Tibial nerve (tissue), 4 donors: ENCODE measurements around the gene COPA. TPM values are rescaled to one million over a fixed set of nuclear protein-coding genes. Genes with fewer than 3 reads are reported as not detected.
A peak's percentile ranks its signal among the peaks of the same experiment; 100 is the strongest.

Experiments
- DNase-seq, 2 donors: peaks; one replicate each; pipeline ENCODE4 v3.0.0-alpha.2; 2019; ENCODE audit warnings: low spot score in 2 of 2
- H3K27ac ChIP-seq, 4 donors: fragments of 200-600 bp; sonication (generic) in 3 of 4; one replicate each; pipeline ENCODE4 v1.5.1; 2017 to 2019; ENCODE audit warnings: mild to moderate bottlenecking in 1 of 4
- H3K27me3 ChIP-seq, 2 donors: fragments of 200-600 bp; sonication (generic) in 1 of 2; one replicate each; pipeline versions ENCODE4 v1.5.1 to v1.6.0; 2017 to 2019
- H3K36me3 ChIP-seq, 3 donors: fragments of 200-600 bp; sonication (generic); one replicate each; pipeline ENCODE4 v1.5.1; 2018 to 2019
- H3K4me1 ChIP-seq, 4 donors: fragments of 200-600 bp; sonication (generic) in 3 of 4; one replicate each; pipeline ENCODE4 v1.5.1; 2017 to 2019
- H3K4me3 ChIP-seq, 4 donors: fragments of 200-600 bp; sonication (generic) in 3 of 4; one replicate each; pipeline ENCODE4 v1.5.1; 2017 to 2019; ENCODE audit warnings: mild to moderate bottlenecking in 1 of 4, moderate library complexity in 1 of 4
- H3K9me3 ChIP-seq, 4 donors: fragments of 200-600 bp; sonication (generic) in 3 of 4; one replicate each; pipeline ENCODE4 v1.5.1; 2017 to 2019
- EP300 ChIP-seq, 2 donors: sonication (generic); formaldehyde crosslinking; IDR thresholded peaks; one replicate each; pipeline ENCODE4 v1.6.1; 2017; ENCODE audit warnings: antibody characterized with exemption in 2 of 2, mild to moderate bottlenecking in 1 of 2
- POLR2A ChIP-seq, 2 donors: fragments of 450-650 bp; IDR thresholded peaks; one replicate each; pipeline ENCODE4 v1.6.1; 2017; ENCODE audit warnings: antibody characterized with exemption in 2 of 2, mild to moderate bottlenecking in 2 of 2, moderate library complexity in 2 of 2
- WGBS, 2 donors: methylation state at CpG; one replicate each; pipeline ENCODE4 v1.1.5; 2018; 5-methylcytosine and 5-hydroxymethylcytosine counted together
- total RNA-seq, 4 donors: library from RNA; depleted of rRNA; stranded (reverse); fragments of >200 nt; gene quantifications; one replicate each; pipeline ENCODE4 v1.1.0, GENCODE V29; 2016
- TF ChIP-seq, protein P1 (sequence below), 5 experiments: fragments of 200-600 bp in 3 of 5; fragments of 450-650 bp in 2 of 5; sonication (generic) in 3 of 5; IDR thresholded peaks; one replicate each; pipeline ENCODE4 v1.5.1; 2016 to 2019; ENCODE audit warnings: antibody characterized with exemption in 5 of 5, mild to moderate bottlenecking in 3 of 5, moderate library complexity in 2 of 5

The COPA gene
- total RNA-seq, 4 donors from 2014 or later, result 92.2 to 127 (median 112) TPM

DNA sequence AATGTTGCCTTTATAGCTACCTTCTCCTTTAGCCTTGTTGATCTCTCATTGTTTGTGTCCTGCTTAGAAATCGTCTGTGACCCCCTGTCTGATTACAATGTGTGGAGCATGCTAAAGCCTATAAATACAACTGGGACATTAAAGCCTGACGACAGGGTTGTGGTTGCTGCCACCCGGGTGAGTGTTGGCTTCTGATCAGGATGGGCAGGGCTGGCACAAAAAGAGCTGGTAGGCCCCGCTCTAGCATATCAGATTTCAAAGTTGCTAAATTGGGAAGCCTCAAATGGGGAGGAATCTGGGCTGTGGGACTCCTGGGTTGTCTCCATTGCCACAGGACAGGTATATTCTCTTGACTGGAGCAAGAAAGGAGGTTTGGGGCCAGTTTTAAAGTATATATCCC lies 8.6 kb upstream of the COPA start:
- no peak for DNase-seq
- Histone ChIP-seq H3K9me3 (no peaks in the 10 kb centered on the region), H3K4me3 (no peak overlapping the region), H3K36me3 (peaks cover 5 to 100% (median 28%) of the 10 kb centered on the region in 3 donors), H3K27ac (no peak overlapping the region), H3K27me3 (no peaks in the 10 kb centered on the region), H3K4me1 (peaks cover 0 to 6% (median 2%) of the 10 kb centered on the region in 4 donors)
- 73 to 81% methylated on average over 4 of the region's 4 CpGs for WGBS, 2 donors
- no peak for TF ChIP-seq EP300 (IDR thresholded peaks at IDR 0.05)
- TF ChIP-seq, protein P1, sequence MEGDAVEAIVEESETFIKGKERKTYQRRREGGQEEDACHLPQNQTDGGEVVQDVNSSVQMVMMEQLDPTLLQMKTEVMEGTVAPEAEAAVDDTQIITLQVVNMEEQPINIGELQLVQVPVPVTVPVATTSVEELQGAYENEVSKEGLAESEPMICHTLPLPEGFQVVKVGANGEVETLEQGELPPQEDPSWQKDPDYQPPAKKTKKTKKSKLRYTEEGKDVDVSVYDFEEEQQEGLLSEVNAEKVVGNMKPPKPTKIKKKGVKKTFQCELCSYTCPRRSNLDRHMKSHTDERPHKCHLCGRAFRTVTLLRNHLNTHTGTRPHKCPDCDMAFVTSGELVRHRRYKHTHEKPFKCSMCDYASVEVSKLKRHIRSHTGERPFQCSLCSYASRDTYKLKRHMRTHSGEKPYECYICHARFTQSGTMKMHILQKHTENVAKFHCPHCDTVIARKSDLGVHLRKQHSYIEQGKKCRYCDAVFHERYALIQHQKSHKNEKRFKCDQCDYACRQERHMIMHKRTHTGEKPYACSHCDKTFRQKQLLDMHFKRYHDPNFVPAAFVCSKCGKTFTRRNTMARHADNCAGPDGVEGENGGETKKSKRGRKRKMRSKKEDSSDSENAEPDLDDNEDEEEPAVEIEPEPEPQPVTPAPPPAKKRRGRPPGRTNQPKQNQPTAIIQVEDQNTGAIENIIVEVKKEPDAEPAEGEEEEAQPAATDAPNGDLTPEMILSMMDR (IDR thresholded peaks at IDR 0.05), result no peak
- TF ChIP-seq POLR2A (IDR thresholded peaks at IDR 0.05), result no peak

DNA sequence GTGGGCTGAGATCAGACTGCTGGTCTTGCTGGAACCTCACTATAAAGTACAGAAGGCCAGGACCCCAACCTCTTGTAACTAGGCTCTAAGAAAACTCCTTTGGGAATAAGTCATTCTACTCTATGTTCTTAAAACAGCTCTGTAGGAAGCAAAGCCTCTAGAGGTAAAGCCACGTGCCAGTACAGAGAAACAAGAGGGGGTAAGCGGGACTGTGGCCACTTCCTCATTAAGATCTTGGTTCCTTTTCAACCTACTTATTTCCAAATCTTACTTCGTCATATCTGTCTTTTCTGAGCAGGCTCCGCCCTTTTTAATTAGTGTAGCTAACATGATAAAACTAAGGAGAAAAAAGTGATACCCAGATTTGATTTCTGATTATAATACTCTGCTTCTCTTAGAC lies 3.9 kb upstream of the COPA start:
- TF ChIP-seq EP300 (IDR thresholded peaks at IDR 0.05), result no peak
- TF ChIP-seq, protein P1 (IDR thresholded peaks at IDR 0.05), result no peak
- no peak for TF ChIP-seq POLR2A (IDR thresholded peaks at IDR 0.05)
- Histone ChIP-seq H3K4me1 (peaks cover 0 to 34% (median 17%) of the 10 kb centered on the region in 4 donors), H3K4me3 (no peak overlapping the region), H3K27me3 (no peaks in the 10 kb centered on the region), H3K9me3 (no peaks in the 10 kb centered on the region), H3K36me3 (peaks cover 0 to 67% (median 5%) of the 10 kb centered on the region in 3 donors), H3K27ac (peak overlapping the region in 1 of 4 donors; percentile 34)
- 64 to 66% methylated on average over 4 of the region's 4 CpGs for WGBS, 2 donors
- no peak for DNase-seq

DNA sequence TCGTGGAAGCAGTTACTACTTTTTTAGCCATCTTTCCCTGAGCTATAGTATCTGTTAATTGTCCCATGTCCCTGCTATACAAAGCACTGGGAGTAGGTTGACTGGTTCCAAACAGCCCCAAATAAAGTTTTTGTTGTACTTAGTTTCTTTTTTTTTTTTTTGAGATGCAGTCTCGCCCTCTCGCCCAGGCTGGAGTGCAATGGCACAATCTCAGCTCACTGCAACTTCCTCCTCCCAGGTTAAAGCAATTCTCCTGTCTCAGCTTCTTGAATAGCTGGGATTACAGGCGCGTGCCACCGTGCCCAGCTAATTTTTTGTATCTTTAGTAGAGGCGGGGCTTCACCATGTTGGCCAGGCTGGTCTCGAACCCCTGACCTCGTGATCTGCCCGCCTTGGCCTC lies 3.4 kb upstream of the COPA start:
- Histone ChIP-seq H3K9me3 (no peaks in the 10 kb centered on the region), H3K27ac (peak overlapping the region in 2 of 4 donors; percentile 2 to 34), H3K36me3 (peaks cover 0 to 62% (median under 1%) of the 10 kb centered on the region in 3 donors), H3K27me3 (no peaks in the 10 kb centered on the region), H3K4me1 (peaks cover 0 to 39% (median 22%) of the 10 kb centered on the region in 4 donors), H3K4me3 (no peak overlapping the region)
- 85 to 91% methylated on average over 10 of the region's 10 CpGs for WGBS, 2 donors
- TF ChIP-seq, protein P1 (IDR thresholded peaks at IDR 0.05), result no peak
- TF ChIP-seq EP300 (IDR thresholded peaks at IDR 0.05) (no peak), POLR2A (IDR thresholded peaks at IDR 0.05) (no peak)
- no peak for DNase-seq

GRCh38 chr1:160344936-160345335 lies 1.9 kb upstream of the COPA start:
- H3K27me3 ChIP-seq, result no peaks in the 10 kb centered on the region
- no peaks in the 10 kb centered on the region for H3K9me3 ChIP-seq
- H3K4me1 ChIP-seq, result peaks cover 0 to 54% (median 27%) of the 10 kb centered on the region in 4 donors
- H3K4me3 ChIP-seq, result no peak overlapping the region
- WGBS, 2 donors, result 92 to 93% methylated on average over 6 of the region's 6 CpGs
- no peak overlapping the region for H3K27ac ChIP-seq
- peaks cover 0 to 48% (median 0%) of the 10 kb centered on the region in 3 donors for H3K36me3 ChIP-seq
- no peak for DNase-seq
- no peak for TF ChIP-seq POLR2A (IDR thresholded peaks at IDR 0.05)
- TF ChIP-seq, protein P1 (IDR thresholded peaks at IDR 0.05), result no peak
- no peak for TF ChIP-seq EP300 (IDR thresholded peaks at IDR 0.05)

- no peak for DNase-seq
- 74 to 79% methylated on average over 3 of the region's 3 CpGs for WGBS, 2 donors
- Histone ChIP-seq H3K4me1 (peaks cover 0 to 61% (median 27%) of the 10 kb centered on the region in 4 donors), H3K27ac (no peak overlapping the region), H3K36me3 (peaks cover 0 to 48% (median 0%) of the 10 kb centered on the region in 3 donors), H3K4me3 (peak overlapping the region; percentile 67 to 94 (median 88)), H3K27me3 (no peaks in the 10 kb centered on the region), H3K9me3 (no peaks in the 10 kb centered on the region)
- TF ChIP-seq EP300 (IDR thresholded peaks at IDR 0.05) (no peak), POLR2A (IDR thresholded peaks at IDR 0.05) (no peak)
- TF ChIP-seq, protein P1 (IDR thresholded peaks at IDR 0.05), result no peak
Observed at GRCh38 chr1:160344241-160344640, 1.2 kb upstream of the COPA start.
